Esophagus mucosa (tissue), 1 donor: ENCODE data around the gene WDR37. TPM values are rescaled to one million over a fixed set of nuclear protein-coding genes. Genes with fewer than 3 reads are reported as not detected.

Experiments
- ATAC-seq: fragments of 200-7000 bp; cut with Tn5 transposase; one replicate; pipeline ENCODE4 v1.9.1; 2020
- total RNA-seq: library from RNA; stranded (reverse); gene quantifications from one replicate; pipeline ENCODE4 v1.2.4, GENCODE V29; 2023
- donor health status: DM: yes; HTN: yes; CAD: no.

The WDR37 gene
- total RNA-seq, 1 donor from 2014 or later = 12.9 TPM

- ATAC-seq = no peak
Observed at GRCh38 chr10:1074748-1075308, 18.6 kb downstream of the WDR37 start.

GRCh38 chr10:1078668-1079067 is 22.5 kb downstream of the WDR37 start:
- ATAC-seq = no peak

GRCh38 chr10:1083581-1083980 is 27.4 kb downstream of the WDR37 start:
- no peak for ATAC-seq

- no peak for ATAC-seq
Observed at GRCh38 chr10:1084011-1084950, 28.1 kb downstream of the WDR37 start.

- no peak for ATAC-seq
Observed at GRCh38 chr10:1085258-1085657, 29.1 kb downstream of the WDR37 start.

GRCh38 chr10:1086787-1087186 is 30.6 kb downstream of the WDR37 start:
- ATAC-seq = no peak

- ATAC-seq = no peak
Observed at GRCh38 chr10:1089017-1089689, 33.0 kb downstream of the WDR37 start.

- ATAC-seq = no peak
Observed at GRCh38 chr10:1090696-1091095, 34.5 kb downstream of the WDR37 start.

- ATAC-seq = no peak
Observed at GRCh38 chr10:1093696-1094095, 37.5 kb downstream of the WDR37 start.

GRCh38 chr10:1094112-1095057 is 38.2 kb downstream of the WDR37 start:
- no peak for ATAC-seq

GRCh38 chr10:1095498-1095897 is 39.3 kb downstream of the WDR37 start:
- no peak for ATAC-seq

- no peak for ATAC-seq
Observed at GRCh38 chr10:1096287-1096889, 40.2 kb downstream of the WDR37 start.

GRCh38 chr10:1097436-1097835 is 41.3 kb downstream of the WDR37 start:
- ATAC-seq = no peak

- ATAC-seq = no peak
Observed at GRCh38 chr10:1100143-1100542, 44.0 kb downstream of the WDR37 start.

GRCh38 chr10:1100691-1101368 is 44.6 kb downstream of the WDR37 start:
- no peak for ATAC-seq

- no peak for ATAC-seq
Observed at GRCh38 chr10:1101946-1102345, 45.8 kb downstream of the WDR37 start.

GRCh38 chr10:1102416-1102815 is 46.2 kb downstream of the WDR37 start:
- no peak for ATAC-seq

GRCh38 chr10:1102831-1103230 is 46.6 kb downstream of the WDR37 start:
- no peak for ATAC-seq

GRCh38 chr10:1103551-1103950 is 47.4 kb downstream of the WDR37 start:
- ATAC-seq = no peak

GRCh38 chr10:1104971-1105370 is 48.8 kb downstream of the WDR37 start:
- no peak for ATAC-seq

GRCh38 chr10:1107004-1107403 is 50.8 kb downstream of the WDR37 start:
- no peak for ATAC-seq
